GM12874 (cell line): ENCODE measurements around the gene ADRA2C.

Source experiments
- CTCF ChIP-seq: IDR thresholded peaks from 2 replicates; pipeline ENCODE4 v1.5.1; 2011; ENCODE audit warnings: low read depth, mild to moderate bottlenecking, control low read depth, low read length, moderate library complexity; ENCODE audit not compliant: insufficient read depth

Gene ADRA2C

DNA sequence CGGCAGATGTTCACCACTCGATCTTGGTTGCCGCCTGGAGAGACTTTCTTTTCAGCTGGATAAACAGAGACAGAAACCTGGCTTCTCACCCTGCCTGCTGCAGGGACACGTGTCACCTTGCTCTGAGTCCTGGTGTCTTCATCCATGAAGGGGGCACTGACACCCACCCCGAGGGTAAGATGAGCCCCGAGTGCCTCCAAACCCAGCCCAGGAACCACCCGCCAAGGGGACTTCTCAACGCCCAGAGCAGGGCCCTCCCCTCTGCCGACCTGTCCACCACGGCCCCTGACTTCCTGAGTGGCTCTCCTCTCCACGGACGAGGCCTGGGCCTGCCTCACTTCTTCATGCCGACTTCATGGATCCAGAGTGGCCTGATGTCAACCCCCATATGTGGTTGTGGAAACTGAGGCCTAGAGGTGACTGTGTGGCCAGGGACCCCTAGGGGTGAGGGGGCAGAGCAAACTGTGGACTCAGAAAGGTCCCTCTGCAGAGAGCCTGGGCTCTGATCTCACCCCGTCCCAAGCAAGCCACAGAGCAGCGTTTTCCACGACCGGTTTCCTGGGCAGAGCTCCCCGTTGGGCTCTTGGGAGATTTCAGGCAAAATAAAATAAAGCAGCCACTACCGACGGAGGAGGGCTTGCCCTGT lies 5.1 kb downstream of the ADRA2C start:
- TF ChIP-seq CTCF: no peak

GRCh38 chr4:3771939-3772495 lies 5.8 kb downstream of the ADRA2C start:
- TF ChIP-seq CTCF: no peak

DNA sequence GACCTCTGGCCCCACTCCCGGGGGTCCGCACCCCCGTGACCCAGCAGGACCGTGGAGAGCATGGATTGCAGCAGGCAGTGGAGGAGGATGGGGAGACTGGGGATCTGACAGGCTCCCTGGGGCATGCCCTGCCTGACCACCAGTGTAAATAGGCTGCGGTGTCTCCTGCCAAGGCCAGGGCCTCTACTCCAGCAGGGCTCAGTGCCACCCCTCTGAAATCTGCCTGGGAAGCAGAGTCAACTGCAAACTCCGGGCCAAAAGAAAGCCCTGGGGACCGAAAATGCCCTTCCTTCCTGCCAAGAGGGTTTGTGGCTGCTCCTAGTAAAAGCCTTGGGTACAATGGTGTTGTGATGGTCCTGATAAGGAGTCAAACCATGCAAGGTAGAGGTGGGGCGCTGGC lies 6.4 kb downstream of the ADRA2C start:
- TF ChIP-seq CTCF: no peak

DNA sequence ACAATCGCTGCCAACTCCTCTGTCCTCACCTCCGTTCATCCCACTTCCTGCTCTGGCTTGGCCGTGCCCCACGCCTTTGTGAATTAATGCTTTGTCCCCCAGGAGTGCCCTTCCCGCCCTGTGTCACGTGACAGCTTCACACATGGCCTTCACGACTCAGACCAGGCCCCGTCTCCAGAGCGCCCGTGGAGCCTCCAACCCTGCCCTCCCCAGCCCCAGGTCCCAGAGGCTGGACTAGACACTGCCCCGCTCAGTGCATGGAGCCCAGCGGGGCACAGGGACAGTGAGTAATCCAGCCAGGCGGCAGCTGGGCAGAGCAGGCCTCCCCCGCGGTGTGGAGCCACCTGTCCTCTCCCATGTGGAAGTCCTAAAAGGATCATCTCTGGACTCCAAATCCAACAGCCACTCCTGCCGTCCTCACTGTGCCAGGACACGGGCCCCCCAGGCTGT lies 7.4 kb downstream of the ADRA2C start:
- TF ChIP-seq CTCF: no peak

- TF ChIP-seq CTCF: no peak
Measured at GRCh38 chr4:3774253-3774883, 8.2 kb downstream of the ADRA2C start.

GRCh38 chr4:3775005-3775404 lies 8.8 kb downstream of the ADRA2C start:
- no peak for TF ChIP-seq CTCF

DNA sequence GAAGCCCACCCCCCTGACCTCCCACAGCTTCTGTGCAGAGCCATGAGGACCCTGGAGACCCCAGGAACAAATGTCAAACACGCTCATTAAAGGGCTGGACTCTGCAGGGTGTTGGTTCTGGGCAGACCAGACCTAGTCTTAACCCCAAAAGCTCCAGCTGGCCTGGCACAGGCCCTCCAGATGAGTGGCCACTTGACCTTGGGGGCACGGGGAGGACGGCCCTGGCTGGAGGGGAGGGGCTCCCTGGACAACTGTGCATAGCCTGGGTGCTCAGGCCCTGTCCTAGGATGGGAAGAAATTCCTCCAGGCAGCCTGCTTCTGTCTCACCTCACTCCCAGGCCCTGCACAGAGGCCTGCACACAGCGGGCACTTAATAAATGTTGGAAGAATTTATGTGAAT lies 9.4 kb downstream of the ADRA2C start:
- TF ChIP-seq CTCF: no peak
